Retina (tissue), 1 donor: Measurements from ENCODE around the gene KRTAP20-3.

Experiments
- DNase-seq: peaks from one replicate; pipeline ENCODE4 v3.0.0-alpha.2; 2016

Gene KRTAP20-3

GRCh38 chr21:30689822-30690221, 47.2 kb downstream of the KRTAP20-3 start:
- DNase-seq = no peak
